Omental fat pad (tissue), 4 donors: ENCODE measurements around the gene IGF2BP1. TPM values are rescaled to one million over a fixed set of nuclear protein-coding genes. Genes with fewer than 3 reads are reported as not detected.
A peak's percentile ranks its signal among the peaks of the same experiment; 100 is the strongest.

ENCODE experiments used
- ATAC-seq: fragments of 150-250 bp; one replicate; pipeline ENCODE4 v1.9.1; 2016; ENCODE audit warnings: mild to moderate bottlenecking, moderate library complexity; ENCODE audit not compliant: low FRiP score
- DNase-seq: peaks from one replicate; pipeline ENCODE4 v3.0.0-alpha.2; 2019; ENCODE audit warnings: low spot score
- total RNA-seq, 4 donors: library from RNA; depleted of rRNA; stranded (reverse); fragments of >200 nt; gene quantifications; one replicate each; pipeline ENCODE4 v1.1.0, GENCODE V29; 2016
- TF ChIP-seq, protein P1 (sequence below), 3 donors: fragments of 450-650 bp; IDR thresholded peaks; one replicate each; pipeline ENCODE4 v1.5.1; 2016 to 2017; ENCODE audit warnings: antibody characterized with exemption in 3 of 3, mild to moderate bottlenecking in 3 of 3, moderate library complexity in 2 of 3

Gene IGF2BP1
- total RNA-seq, result under 1 TPM in 1 of 4 donors, not detected in 3; 0.16 TPM

DNA sequence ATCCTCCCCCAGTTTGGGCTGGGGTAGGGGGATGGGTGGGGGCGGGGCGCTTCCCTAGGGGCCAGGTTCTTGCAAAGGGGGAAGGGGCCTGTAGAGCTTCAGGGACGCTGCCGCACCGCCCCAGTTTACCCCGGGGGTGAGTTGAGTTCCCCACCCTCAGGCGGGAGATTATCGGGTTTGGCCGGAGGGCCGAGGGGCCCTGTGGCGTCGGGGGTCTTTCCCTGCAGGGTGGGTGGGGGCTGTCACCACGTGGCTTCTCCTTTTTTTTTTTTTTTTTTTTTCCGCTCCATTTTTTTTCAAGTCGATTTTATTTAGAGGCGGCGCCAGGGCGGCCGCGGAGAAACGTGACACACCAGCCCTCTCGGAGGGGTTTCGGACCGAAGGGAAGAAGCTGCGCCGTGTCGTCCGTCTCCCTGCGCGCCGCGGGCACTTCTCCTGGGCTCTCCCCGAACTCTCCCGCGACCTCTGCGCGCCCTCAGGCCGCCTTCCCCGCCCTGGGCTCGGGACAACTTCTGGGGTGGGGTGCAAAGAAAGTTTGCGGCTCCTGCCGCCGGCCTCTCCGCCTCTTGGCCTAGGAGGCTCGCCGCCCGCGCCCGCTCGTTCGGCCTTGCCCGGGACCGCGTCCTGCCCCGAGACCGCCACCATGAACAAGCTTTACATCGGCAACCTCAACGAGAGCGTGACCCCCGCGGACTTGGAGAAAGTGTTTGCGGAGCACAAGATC is at the start of gene IGF2BP1:
IGF2BP1 (plus strand) TSS at position 283 of the 724 bp plus-strand sequence; CDS start at position 644, 361 bp downstream.
- TF ChIP-seq, protein P1, sequence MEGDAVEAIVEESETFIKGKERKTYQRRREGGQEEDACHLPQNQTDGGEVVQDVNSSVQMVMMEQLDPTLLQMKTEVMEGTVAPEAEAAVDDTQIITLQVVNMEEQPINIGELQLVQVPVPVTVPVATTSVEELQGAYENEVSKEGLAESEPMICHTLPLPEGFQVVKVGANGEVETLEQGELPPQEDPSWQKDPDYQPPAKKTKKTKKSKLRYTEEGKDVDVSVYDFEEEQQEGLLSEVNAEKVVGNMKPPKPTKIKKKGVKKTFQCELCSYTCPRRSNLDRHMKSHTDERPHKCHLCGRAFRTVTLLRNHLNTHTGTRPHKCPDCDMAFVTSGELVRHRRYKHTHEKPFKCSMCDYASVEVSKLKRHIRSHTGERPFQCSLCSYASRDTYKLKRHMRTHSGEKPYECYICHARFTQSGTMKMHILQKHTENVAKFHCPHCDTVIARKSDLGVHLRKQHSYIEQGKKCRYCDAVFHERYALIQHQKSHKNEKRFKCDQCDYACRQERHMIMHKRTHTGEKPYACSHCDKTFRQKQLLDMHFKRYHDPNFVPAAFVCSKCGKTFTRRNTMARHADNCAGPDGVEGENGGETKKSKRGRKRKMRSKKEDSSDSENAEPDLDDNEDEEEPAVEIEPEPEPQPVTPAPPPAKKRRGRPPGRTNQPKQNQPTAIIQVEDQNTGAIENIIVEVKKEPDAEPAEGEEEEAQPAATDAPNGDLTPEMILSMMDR (IDR thresholded peaks at IDR 0.05), result no peak
- no peak for DNase-seq
- ATAC-seq, result no peak

DNA sequence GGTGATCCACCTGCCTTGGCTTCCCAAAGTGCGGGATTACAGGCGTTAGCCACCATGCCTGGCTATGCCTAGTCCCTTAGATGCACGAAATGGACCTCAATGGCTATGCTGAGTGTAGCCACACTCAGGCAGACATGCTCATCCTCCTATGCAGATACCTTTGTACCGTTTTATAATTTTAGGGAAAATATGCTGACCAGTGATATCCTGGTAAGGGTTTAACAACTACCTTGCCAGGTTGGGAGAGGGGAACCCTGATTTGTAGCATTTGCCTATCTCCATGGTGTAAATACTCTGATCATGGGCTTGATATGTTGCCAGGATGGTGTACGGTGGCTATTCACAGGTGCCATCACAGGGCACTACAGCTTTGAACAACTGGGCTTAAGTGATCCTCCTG is 45.6 kb upstream of the IGF2BP1 start:
- ATAC-seq (no peak), DNase-seq (no peak)
- TF ChIP-seq, protein P1 (IDR thresholded peaks at IDR 0.05), result no peak

DNA sequence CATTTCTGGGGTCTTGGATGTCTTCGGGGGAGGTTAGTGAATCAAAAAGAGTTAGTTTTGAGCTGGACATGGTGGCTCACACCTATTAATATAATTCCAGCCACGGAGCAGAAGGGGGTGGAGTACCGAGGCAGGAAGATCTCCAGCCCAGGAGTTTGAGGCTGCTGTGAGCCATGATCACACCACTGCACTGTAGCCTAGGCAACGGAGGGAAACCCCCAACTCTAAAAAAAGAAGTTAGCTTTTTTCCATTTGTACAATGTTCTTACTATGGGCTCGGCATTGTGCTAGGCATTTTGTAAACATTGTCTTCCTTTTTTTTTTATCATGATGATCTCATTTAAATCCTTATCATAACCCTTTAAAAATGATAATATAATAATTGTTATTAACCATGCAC is 44.3 kb upstream of the IGF2BP1 start:
- DNase-seq (no peak), ATAC-seq (no peak)
- TF ChIP-seq, protein P1 (IDR thresholded peaks at IDR 0.05), result no peak

DNA sequence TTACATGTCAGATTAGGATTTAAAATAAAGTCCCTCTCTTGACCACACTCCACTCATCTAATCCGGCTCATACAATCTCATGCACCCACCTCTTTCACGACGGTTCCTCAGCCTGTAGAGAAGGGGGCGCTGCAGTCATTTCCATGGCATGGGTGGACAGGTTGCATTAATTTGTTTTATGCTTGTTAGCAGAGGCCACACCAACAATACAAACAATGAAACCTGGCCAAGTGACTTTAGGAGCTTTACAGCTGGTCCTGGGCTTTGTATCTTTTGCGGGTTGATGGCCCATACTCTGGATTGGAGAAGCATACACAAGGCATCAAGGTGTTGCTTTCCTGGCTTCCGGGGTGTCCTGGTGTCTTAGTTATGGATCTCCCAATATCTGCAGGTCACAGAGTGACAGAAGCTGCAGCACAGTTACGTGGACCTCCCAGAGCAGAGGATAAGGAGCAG is 42.9 kb upstream of the IGF2BP1 start:
- DNase-seq (no peak), ATAC-seq (no peak)
- TF ChIP-seq, protein P1 (IDR thresholded peaks at IDR 0.05), result no peak

DNA sequence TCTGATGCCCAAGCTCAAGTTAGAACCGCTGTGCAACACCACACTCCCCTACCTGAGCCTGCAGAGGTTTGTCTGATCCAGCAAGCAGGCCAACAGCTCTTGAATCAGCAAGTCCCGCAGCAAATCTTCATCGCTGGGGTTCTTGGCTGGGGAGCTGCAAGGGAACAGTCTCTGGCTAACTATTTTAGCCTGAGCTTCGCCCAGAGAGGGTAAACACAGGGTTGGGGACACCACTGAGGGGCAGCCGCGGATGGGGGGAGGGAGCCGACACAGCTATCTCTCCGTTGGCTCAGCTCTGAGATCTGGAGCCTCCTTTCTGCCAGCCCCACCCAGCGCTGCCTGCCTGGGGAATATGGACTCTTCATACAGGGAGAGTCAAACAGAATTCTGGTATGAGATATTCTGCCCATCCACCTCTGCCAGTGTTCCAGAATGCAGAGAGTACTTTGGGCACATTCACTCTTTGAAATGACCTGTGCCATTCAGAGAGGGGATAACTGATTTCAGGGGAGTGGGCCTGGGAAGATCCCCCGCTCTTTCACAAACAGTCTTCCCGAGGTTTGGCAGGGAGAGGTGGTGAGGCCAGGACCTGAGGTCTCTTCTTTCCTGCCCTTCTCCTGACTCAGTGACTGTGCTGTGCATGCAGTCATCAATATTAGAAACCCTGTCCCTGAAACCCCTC is 36.2 kb upstream of the IGF2BP1 start:
- TF ChIP-seq, protein P1 (IDR thresholded peaks at IDR 0.05), result no peak
- ATAC-seq (peak; percentile 46), DNase-seq (no peak)

DNA sequence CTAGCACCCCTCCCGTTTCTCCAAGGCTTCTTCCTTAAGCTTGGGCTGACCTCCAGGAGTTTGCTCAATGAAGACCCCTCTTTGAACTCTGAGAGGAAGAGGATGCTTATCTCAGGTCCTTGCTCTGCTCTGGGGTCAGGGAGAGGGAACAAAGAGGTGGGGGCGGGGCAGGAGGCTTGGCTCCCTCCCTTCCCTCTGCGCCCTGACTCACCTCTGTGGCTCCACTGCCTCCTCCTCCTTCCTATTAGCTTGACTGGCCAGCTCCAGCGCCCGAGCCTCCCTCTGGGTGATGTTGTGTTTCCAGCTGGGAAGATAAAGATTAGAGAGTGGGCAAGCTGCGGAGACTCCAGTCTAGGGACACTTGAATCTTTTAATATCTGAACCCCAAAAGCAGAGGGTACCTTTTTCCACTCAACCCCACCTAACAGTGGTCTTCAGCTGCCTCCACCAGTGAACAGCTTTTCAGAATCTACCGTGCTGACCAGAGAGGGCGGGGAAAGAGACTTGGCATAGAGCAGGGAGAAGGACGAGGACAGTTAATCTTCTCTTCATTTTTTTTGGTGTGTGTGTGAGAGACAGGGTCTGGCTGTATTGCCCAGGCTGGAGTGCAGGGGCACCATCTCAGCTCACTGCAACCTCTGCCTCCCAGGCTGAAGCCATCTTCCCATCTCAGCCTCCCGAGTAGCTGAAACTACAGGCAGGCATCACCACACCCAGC is 35.5 kb upstream of the IGF2BP1 start:
- ATAC-seq, result peak; percentile 67
- TF ChIP-seq, protein P1 (IDR thresholded peaks at IDR 0.05), result no peak
- no peak for DNase-seq
